K562 (cell line): ENCODE measurements around the gene LATS1. TPM values are rescaled to one million over a fixed set of nuclear protein-coding genes. Genes with fewer than 3 reads are reported as not detected.

Source experiments
- CHD1 ChIP-seq: fragments of 200-600 bp; sonication (generic); IDR thresholded peaks from one replicate; pipeline ENCODE4 v1.6.1; 2012; ENCODE audit warnings: mild to moderate bottlenecking, moderate library complexity, low read length, inconsistent platforms
- DDX20 ChIP-seq: fragments of 450-650 bp; IDR thresholded peaks from 2 replicates; pipeline ENCODE4 v1.6.1; 2016; ENCODE audit warnings: missing genetic modification characterization, low read depth, mild to moderate bottlenecking, missing compliant biosample characterization, moderate library complexity
- E2F5 ChIP-seq: sonication (generic); formaldehyde crosslinking; IDR thresholded peaks from 2 replicates; pipeline ENCODE4 v1.8.0; 2022; ENCODE audit warnings: mild to moderate bottlenecking, missing genetic modification reagents
- ELK3 ChIP-seq: fragments of 450-650 bp; formaldehyde crosslinking; IDR thresholded peaks from 2 replicates; pipeline ENCODE4 v1.4.0; 2020; ENCODE audit warnings: mild to moderate bottlenecking
- EP400 ChIP-seq: fragments of 450-650 bp; IDR thresholded peaks from 2 replicates; pipeline ENCODE4 v1.6.1; 2017; ENCODE audit warnings: antibody characterized with exemption, mild to moderate bottlenecking, moderate library complexity
- FOXA1 ChIP-seq: fragments of 450-650 bp; IDR thresholded peaks from 2 replicates; pipeline ENCODE4 v1.6.1; 2016; ENCODE audit warnings: mild to moderate bottlenecking, borderline replicate concordance
- GABPB2 ChIP-seq: fragments of 250-450 bp; sonication (Bioruptor Pico); conservative IDR thresholded peaks from 2 replicates; pipeline ENCODE4 v1.5.1; 2021; ENCODE audit warnings: mild to moderate bottlenecking
- HDGF ChIP-seq: fragments of 450-650 bp; IDR thresholded peaks from 2 replicates; pipeline ENCODE4 v1.6.1; 2016
- HNRNPL ChIP-seq: fragments of 200-400 bp; formaldehyde crosslinking; IDR thresholded peaks from 2 replicates; pipeline ENCODE4 v1.6.1; 2017; ENCODE audit warnings: low read depth, mild to moderate bottlenecking, low read length
- RBM34 ChIP-seq: fragments of 200-400 bp; formaldehyde crosslinking; IDR thresholded peaks from 2 replicates; pipeline ENCODE4 v1.6.1; 2018; ENCODE audit warnings: low read length, borderline replicate concordance; ENCODE audit not compliant: insufficient read depth
- TEAD1 ChIP-seq, 2 experiments: fragments of 450-650 bp in 1 of 2; sonication (generic) in 1 of 2; formaldehyde crosslinking; IDR thresholded peaks; 2 replicates each; pipeline versions ENCODE4 v1.4.0 to v1.8.0; 2020 to 2022; ENCODE audit warnings: mild to moderate bottlenecking in 2 of 2, missing genetic modification reagents in 1 of 2
- ZNF143 ChIP-seq: sonication (generic); formaldehyde crosslinking; IDR thresholded peaks from 2 replicates; pipeline ENCODE4 v1.9.0; 2022; ENCODE audit warnings: mild to moderate bottlenecking, missing genetic modification reagents
- ZNF57 ChIP-seq: fragments of 450-650 bp; formaldehyde crosslinking; IDR thresholded peaks from 2 replicates; pipeline ENCODE4 v1.4.0; 2020; ENCODE audit warnings: mild to moderate bottlenecking, moderate library complexity
- ZNF609 ChIP-seq: sonication (generic); formaldehyde crosslinking; IDR thresholded peaks from 2 replicates; pipeline ENCODE4 v1.8.1; 2023; ENCODE audit warnings: missing genetic modification reagents, mild to moderate bottlenecking, borderline replicate concordance
- ZNF785 ChIP-seq: fragments of 250-450 bp; sonication (Bioruptor Pico); IDR thresholded peaks from 2 replicates; pipeline ENCODE4 v1.4.0; 2020; ENCODE audit warnings: mild to moderate bottlenecking
- polyA plus RNA-seq, 8 experiments: library from polyadenylated mRNA; depleted of rRNA in 4 of 8; stranded (reverse) in 5 of 8; unstranded in 3 of 8; fragments of >200 nt; fragmentation: Nextera tagmentation in 2 of 8; fragmentation: Illumina TruSeq in 1 of 8; extraction: Ambion mirVana in 2 of 8; extraction: Trizol in 1 of 8; gene quantifications; 2 replicates each; pipeline versions ENCODE4 v1.2.1 to v1.2.3, GENCODE V29; 2011 to 2014; ENCODE audit warnings: inconsistent platforms in 1 of 8, missing spikeins in 1 of 8
- total RNA-seq, 7 experiments: library from RNA; depleted of rRNA in 6 of 7; stranded (reverse); fragments of >200 nt in 6 of 7; fragmentation: Illumina TruSeq in 2 of 7; extraction: Trizol in 2 of 7; gene quantifications; 2 replicates each; pipeline versions ENCODE4 v1.2.1 to v1.2.3, GENCODE V29; 2011 to 2021; ENCODE audit warnings: low replicate concordance in 1 of 7
- TF ChIP-seq, protein P1 (sequence below): fragments of 250-450 bp; sonication (Bioruptor Pico); IDR thresholded peaks from 2 replicates; pipeline ENCODE4 v1.4.0; 2020; ENCODE audit warnings: borderline replicate concordance
- TF ChIP-seq, protein P2 (sequence below): sonication (generic); formaldehyde crosslinking; IDR thresholded peaks from 2 replicates; pipeline ENCODE4 v1.8.0; 2022; ENCODE audit warnings: mild to moderate bottlenecking, missing genetic modification reagents

LATS1 gene
- total and polyA plus RNA-seq, 9 of the 15 experiments (the other 6 are each of a cell fraction or from before 2014, with no cell fraction given) = 5.0 to 36.3 (median 18.4) TPM

DNA sequence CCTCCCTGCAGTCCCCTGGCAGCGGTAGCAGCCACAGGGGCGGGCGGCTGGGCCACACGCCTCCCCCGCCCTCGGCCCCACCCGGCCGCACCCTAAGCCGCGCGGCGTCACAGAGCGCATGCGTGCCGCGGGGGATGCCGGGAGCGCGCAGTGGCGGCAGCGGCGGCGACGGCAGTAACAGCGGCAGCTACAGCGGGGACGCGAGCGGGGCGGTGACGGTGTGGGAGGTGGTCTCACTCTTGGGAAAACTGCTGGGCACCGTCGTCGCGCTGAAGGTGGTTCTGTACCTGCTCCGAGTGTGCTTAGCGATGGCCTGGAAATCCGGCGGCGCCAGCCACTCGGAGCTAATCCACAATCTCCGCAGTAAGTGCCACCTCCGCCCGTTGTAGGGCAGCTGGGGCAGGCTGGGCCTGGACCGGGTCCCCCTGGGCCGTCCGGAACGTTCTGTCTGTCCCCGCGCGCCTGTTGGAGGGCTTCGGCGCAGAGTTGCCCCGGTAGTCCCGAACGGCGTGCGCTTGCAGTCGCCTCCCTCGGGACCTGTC, 31.8 kb upstream of the LATS1 start, which contains the start of gene PCMT1 (continued):
- TF ChIP-seq, protein P1, sequence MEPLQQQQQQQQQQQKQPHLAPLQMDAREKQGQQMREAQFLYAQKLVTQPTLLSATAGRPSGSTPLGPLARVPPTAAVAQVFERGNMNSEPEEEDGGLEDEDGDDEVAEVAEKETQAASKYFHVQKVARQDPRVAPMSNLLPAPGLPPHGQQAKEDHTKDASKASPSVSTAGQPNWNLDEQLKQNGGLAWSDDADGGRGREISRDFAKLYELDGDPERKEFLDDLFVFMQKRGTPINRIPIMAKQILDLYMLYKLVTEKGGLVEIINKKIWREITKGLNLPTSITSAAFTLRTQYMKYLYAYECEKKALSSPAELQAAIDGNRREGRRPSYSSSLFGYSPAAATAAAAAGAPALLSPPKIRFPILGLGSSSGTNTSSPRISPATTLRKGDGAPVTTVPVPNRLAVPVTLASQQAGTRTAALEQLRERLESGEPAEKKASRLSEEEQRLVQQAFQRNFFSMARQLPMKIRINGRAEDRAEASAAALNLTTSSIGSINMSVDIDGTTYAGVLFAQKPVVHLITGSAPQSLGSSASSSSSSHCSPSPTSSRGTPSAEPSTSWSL = no peak
- TF ChIP-seq GABPB2 (CRISPR knock-in tag) = no peak
- TF ChIP-seq, protein P2, sequence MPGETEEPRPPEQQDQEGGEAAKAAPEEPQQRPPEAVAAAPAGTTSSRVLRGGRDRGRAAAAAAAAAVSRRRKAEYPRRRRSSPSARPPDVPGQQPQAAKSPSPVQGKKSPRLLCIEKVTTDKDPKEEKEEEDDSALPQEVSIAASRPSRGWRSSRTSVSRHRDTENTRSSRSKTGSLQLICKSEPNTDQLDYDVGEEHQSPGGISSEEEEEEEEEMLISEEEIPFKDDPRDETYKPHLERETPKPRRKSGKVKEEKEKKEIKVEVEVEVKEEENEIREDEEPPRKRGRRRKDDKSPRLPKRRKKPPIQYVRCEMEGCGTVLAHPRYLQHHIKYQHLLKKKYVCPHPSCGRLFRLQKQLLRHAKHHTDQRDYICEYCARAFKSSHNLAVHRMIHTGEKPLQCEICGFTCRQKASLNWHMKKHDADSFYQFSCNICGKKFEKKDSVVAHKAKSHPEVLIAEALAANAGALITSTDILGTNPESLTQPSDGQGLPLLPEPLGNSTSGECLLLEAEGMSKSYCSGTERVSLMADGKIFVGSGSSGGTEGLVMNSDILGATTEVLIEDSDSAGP = no peak
- peak; percentile 82 for TF ChIP-seq CHD1
- TF ChIP-seq TEAD1 (CRISPR knock-in tag; IDR thresholded peaks at IDR 0.05) = peak in 1 of 2 experiments; percentile 26; a peak in 1 of 4 replicates
- TF ChIP-seq ZNF57 (CRISPR knock-in tag) = no peak
- no peak for TF ChIP-seq DDX20 (tag)
- TF ChIP-seq E2F5 (CRISPR knock-in tag) = no peak; the same call in 1 of the 2 replicates
- TF ChIP-seq ZNF785 (CRISPR knock-in tag) = no peak
- 0 out of 2 replicates have a peak, but pooled peaks have one; percentile 41 for TF ChIP-seq ZNF609 (CRISPR knock-in tag)
- TF ChIP-seq ZNF143 = peak; percentile 86
- peak; percentile 82; the same call in 1 of the 2 replicates for TF ChIP-seq EP400
- no peak for TF ChIP-seq FOXA1
- TF ChIP-seq ELK3 (CRISPR knock-in tag) = no peak
- TF ChIP-seq RBM34 = no peak
- no peak for TF ChIP-seq HDGF
- TF ChIP-seq HNRNPL = peak; percentile 53; the same call in 1 of the 2 replicates
